Liver (tissue), 9 donors: ENCODE measurements around the gene ARID3B. TPM values are rescaled to one million over a fixed set of nuclear protein-coding genes. Genes with fewer than 3 reads are reported as not detected.

Source experiments
- DNase-seq: peaks from one replicate; pipeline ENCODE4 v3.0.0-alpha.2; 2017; ENCODE audit warnings: low spot score
- H3K27ac ChIP-seq, 2 donors: one replicate each; pipeline ENCODE4 v1.7.0; 2013; ENCODE audit warnings: inconsistent platforms in 2 of 2, low read length in 2 of 2, control low read depth in 1 of 2, low read depth in 1 of 2, mild to moderate bottlenecking in 1 of 2
- H3K27me3 ChIP-seq, 4 donors: one replicate each; pipeline versions ENCODE4 v1.6.1 to v1.7.0; 2013; ENCODE audit warnings: low read length in 3 of 4, inconsistent platforms in 1 of 4, mild to moderate bottlenecking in 1 of 4, moderate library complexity in 1 of 4; ENCODE audit not compliant: control insufficient read depth in 4 of 4, insufficient read depth in 4 of 4
- H3K36me3 ChIP-seq, 4 donors: one replicate each; pipeline versions ENCODE4 v1.6.1 to v1.7.0; 2013; ENCODE audit warnings: low read length in 3 of 4, mild to moderate bottlenecking in 3 of 4, low read depth in 1 of 4, moderate library complexity in 1 of 4; ENCODE audit not compliant: control insufficient read depth in 4 of 4, insufficient read depth in 3 of 4
- H3K4me1 ChIP-seq, 4 donors: one replicate each; pipeline versions ENCODE4 v1.6.1 to v1.7.0; 2013; ENCODE audit warnings: low read length in 3 of 4, mild to moderate bottlenecking in 3 of 4, moderate library complexity in 1 of 4; ENCODE audit not compliant: control insufficient read depth in 4 of 4, insufficient read depth in 4 of 4
- H3K4me3 ChIP-seq, 3 donors: one replicate each; pipeline versions ENCODE4 v1.6.1 to v1.7.0; 2013; ENCODE audit warnings: low read length in 3 of 3, control low read depth in 1 of 3, low read depth in 1 of 3, mild to moderate bottlenecking in 1 of 3
- H3K9ac ChIP-seq, 2 donors: one replicate each; pipeline ENCODE4 v1.7.0; 2013; ENCODE audit warnings: low read length in 2 of 2, mild to moderate bottlenecking in 2 of 2, moderate library complexity in 2 of 2, control low read depth in 1 of 2, low read depth in 1 of 2
- H3K9me3 ChIP-seq, 4 donors: one replicate each; pipeline versions ENCODE4 v1.6.1 to v1.7.0; 2013; ENCODE audit warnings: low read length in 3 of 4; ENCODE audit not compliant: control insufficient read depth in 4 of 4
- CTCF ChIP-seq: fragments of 150-350 bp; IDR thresholded peaks from 2 replicates; pipeline ENCODE4 v1.5.1; 2017; ENCODE audit warnings: improper control_type of control experiment, low read depth, low read length; ENCODE audit not compliant: missing input control
- EGR1 ChIP-seq, 2 donors: IDR thresholded peaks; 2 replicates each; pipeline ENCODE4 v1.6.1; 2016 to 2018; ENCODE audit warnings: antibody characterized with exemption in 2 of 2, low read depth in 2 of 2
- FOXA1 ChIP-seq: IDR thresholded peaks from 2 replicates; pipeline ENCODE4 v1.6.1; 2016; ENCODE audit warnings: antibody characterized with exemption
- HNF4A ChIP-seq, 2 donors: conservative IDR thresholded peaks; 2 replicates each; pipeline ENCODE4 v1.6.1; 2016; ENCODE audit warnings: antibody characterized with exemption in 2 of 2, mild to moderate bottlenecking in 2 of 2
- HNF4G ChIP-seq: IDR thresholded peaks from 2 replicates; pipeline ENCODE4 v1.6.1; 2016; ENCODE audit warnings: antibody characterized with exemption
- NR2F2 ChIP-seq: IDR thresholded peaks from 2 replicates; pipeline ENCODE4 v1.6.1; 2016; ENCODE audit warnings: antibody characterized with exemption
- RAD21 ChIP-seq, 2 donors: IDR thresholded peaks; 2 replicates each; pipeline ENCODE4 v1.6.1; 2016; ENCODE audit warnings: antibody characterized with exemption in 2 of 2, mild to moderate bottlenecking in 2 of 2
- REST ChIP-seq: IDR thresholded peaks from 2 replicates; pipeline ENCODE4 v1.6.1; 2016; ENCODE audit warnings: antibody characterized with exemption, mild to moderate bottlenecking
- RXRA ChIP-seq, 2 donors: IDR thresholded peaks; 2 replicates each; pipeline ENCODE4 v1.6.1; 2017 to 2018; ENCODE audit warnings: antibody characterized with exemption in 2 of 2, mild to moderate bottlenecking in 1 of 2
- SP1 ChIP-seq: IDR thresholded peaks from 2 replicates; pipeline ENCODE4 v1.6.1; 2018; ENCODE audit warnings: antibody characterized with exemption, mild to moderate bottlenecking
- TAF1 ChIP-seq: conservative IDR thresholded peaks from 2 replicates; pipeline ENCODE4 v1.6.1; 2016; ENCODE audit warnings: antibody characterized with exemption, mild to moderate bottlenecking
- ZBTB33 ChIP-seq: IDR thresholded peaks from 2 replicates; pipeline ENCODE4 v1.6.1; 2016; ENCODE audit warnings: antibody characterized with exemption
- WGBS: extraction: QIAGEN DNeasy Blood & Tissue Kit; methylation state at CpG from one replicate; pipeline ENCODE4 v1.1.7; 2013; 5-methylcytosine and 5-hydroxymethylcytosine counted together
- polyA plus RNA-seq, 2 donors: library from polyadenylated mRNA; stranded (reverse) in 1 of 2; unstranded in 1 of 2; fragments of 200-250 nt in 1 of 2; fragments of >200 nt in 1 of 2; fragmentation: Nextera tagmentation in 1 of 2; extraction: Ambion mirVana in 1 of 2; gene quantifications; one replicate each; pipeline versions ENCODE4 v1.2.1 to v1.2.3, GENCODE V29; 2013 to 2015
- total RNA-seq, 2 donors: library from RNA; depleted of rRNA; stranded (reverse); fragments of >200 nt; gene quantifications; one replicate each; pipeline ENCODE4 v1.2.3, GENCODE V29; 2014
- TF ChIP-seq, protein P1 (sequence below): IDR thresholded peaks from 2 replicates; pipeline ENCODE4 v1.6.1; 2016; ENCODE audit warnings: antibody characterized with exemption
- donor health status: healthy.
- donor health status: healthy.
- donor health status: healthy.
- donor health status: healthy.
- donor health status: healthy.

ARID3B gene
- total and polyA plus RNA-seq, 4 donors, result 1.4 to 6.6 (median 2.7) TPM

DNA sequence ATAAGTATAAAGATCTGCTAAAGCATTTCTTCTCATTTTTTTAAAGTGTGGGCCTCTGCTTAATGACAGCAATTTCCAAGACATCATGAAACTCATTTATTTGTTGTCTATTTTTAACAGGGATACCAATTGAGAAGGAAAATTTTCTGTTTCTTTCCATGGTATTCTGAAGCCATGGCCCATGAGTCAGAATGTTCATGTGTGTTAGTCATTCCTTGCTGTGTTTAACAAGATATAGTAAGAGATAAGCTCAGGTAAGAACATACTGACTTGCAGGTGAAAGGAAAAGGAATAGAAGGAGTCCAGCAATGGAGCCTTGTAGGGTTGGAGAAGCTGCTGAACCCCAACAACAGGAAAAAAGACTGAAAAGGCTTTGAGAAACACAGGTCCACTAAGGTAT, 17.0 kb upstream of the ARID3B start (continued):
- TF ChIP-seq CTCF, result no peak
- TF ChIP-seq NR2F2, result no peak
- no peak for TF ChIP-seq HNF4G

DNA sequence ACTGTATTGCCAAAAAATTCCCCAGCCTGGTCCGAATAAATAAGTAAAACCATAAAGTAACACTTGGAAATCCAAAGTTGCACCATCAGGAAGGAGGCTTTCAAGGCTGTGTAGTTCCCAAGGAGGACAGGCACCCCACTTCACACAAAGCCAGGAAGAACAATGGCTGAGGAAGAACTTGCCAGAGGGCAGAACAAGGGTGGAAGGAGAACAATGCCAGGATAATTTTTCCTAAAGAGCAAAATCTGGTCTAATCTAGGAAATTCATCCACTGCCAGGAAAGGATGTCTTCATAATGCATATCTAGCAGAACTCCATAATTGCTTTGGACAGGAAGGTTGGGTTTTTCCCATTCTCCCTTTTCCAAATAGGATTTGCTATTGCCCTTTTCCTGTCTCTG, 15.7 kb upstream of the ARID3B start:
- Histone ChIP-seq H3K9ac (no peak overlapping the region), H3K4me3 (no peak overlapping the region), H3K27ac (no peak overlapping the region), H3K4me1 (peaks cover 2 to 4% (median 3%) of the 10 kb centered on the region in 4 donors), H3K36me3 (no peaks in the 10 kb centered on the region), H3K9me3 (no peaks in the 10 kb centered on the region), H3K27me3 (no peaks in the 10 kb centered on the region)
- no peak for TF ChIP-seq ZBTB33
- no peak for DNase-seq
- 31% methylated on average over 1 of the region's 1 CpG for WGBS

DNA sequence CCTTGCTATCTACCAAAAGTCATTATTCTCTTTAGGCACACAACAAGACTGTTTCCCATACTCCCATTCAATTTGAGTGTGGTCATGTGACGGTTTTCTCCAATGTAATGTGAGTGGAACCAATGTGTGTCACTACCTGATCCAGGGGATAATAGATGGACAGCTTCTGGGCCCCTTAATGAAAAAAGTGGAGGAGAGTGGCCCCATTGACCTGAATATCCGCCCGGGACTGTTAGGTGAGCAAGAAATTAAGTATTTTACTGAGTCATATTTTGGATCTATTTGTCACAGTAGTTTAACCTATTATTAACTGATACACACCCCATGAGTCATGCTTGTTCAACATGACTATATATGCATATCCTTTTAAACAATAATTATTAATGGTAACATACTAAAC, 15.1 kb upstream of the ARID3B start:
- Histone ChIP-seq H3K27me3 (no peaks in the 10 kb centered on the region), H3K36me3 (no peaks in the 10 kb centered on the region), H3K9ac (no peak overlapping the region), H3K4me3 (no peak overlapping the region), H3K4me1 (peaks cover 2 to 4% (median 3%) of the 10 kb centered on the region in 4 donors), H3K9me3 (no peaks in the 10 kb centered on the region), H3K27ac (no peak overlapping the region)
- TF ChIP-seq, protein P1, sequence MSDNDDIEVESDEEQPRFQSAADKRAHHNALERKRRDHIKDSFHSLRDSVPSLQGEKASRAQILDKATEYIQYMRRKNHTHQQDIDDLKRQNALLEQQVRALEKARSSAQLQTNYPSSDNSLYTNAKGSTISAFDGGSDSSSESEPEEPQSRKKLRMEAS, result no peak
- TF ChIP-seq HNF4A (conservative IDR thresholded peaks at IDR 0.05), result no peak
- TF ChIP-seq SP1, result no peak
- no peak for TF ChIP-seq FOXA1
- TF ChIP-seq HNF4G, result no peak
- no peak for TF ChIP-seq NR2F2
- no peak for TF ChIP-seq TAF1
- TF ChIP-seq REST, result no peak
- TF ChIP-seq EGR1 (IDR thresholded peaks at IDR 0.05; ENCODE audit: low read depth in 2 of 2), result no peak
- no peak for TF ChIP-seq RAD21 (IDR thresholded peaks at IDR 0.05)
- TF ChIP-seq ZBTB33, result no peak
- TF ChIP-seq RXRA (IDR thresholded peaks at IDR 0.05), result no peak
- 87% methylated on average over 3 of the region's 3 CpGs for WGBS
- no peak for DNase-seq
